Astrocyte (in vitro differentiated cells and primary cell): ENCODE measurements around the gene SH3BP5.

Experiments
- EZH2 ChIP-seq: IDR thresholded peaks from 2 replicates; pipeline ENCODE4 v1.6.1; 2012; ENCODE audit warnings: mild to moderate bottlenecking, low read length, inconsistent platforms; ENCODE audit not compliant: insufficient read depth
- TF ChIP-seq, protein P1 (sequence below): IDR thresholded peaks from 2 replicates; pipeline ENCODE4 v1.5.1; 2011; ENCODE audit warnings: low read depth, mild to moderate bottlenecking, inconsistent platforms, low read length, moderate library complexity; ENCODE audit not compliant: insufficient read depth

DNA sequence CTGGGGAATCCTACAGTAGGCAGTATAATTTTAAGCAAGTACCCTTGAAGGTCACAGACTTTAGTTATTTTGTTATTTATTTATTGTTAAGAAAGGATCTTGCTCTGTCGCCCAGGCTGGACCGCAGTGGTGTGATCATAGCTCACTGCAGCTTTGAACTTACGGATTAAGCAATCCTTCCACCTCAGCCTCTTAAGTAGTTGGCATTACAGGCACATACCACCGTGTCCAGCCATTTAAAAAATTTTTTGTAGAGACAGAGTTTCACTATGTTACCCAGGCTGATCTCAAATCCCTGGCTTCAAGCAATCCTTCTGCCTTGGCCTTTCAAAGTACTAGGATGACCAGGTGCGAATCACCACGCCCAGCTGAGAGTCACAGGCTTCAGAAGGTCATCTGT, 22.1 kb upstream of the SH3BP5 start:
- TF ChIP-seq EZH2, result no peak
- TF ChIP-seq, protein P1, sequence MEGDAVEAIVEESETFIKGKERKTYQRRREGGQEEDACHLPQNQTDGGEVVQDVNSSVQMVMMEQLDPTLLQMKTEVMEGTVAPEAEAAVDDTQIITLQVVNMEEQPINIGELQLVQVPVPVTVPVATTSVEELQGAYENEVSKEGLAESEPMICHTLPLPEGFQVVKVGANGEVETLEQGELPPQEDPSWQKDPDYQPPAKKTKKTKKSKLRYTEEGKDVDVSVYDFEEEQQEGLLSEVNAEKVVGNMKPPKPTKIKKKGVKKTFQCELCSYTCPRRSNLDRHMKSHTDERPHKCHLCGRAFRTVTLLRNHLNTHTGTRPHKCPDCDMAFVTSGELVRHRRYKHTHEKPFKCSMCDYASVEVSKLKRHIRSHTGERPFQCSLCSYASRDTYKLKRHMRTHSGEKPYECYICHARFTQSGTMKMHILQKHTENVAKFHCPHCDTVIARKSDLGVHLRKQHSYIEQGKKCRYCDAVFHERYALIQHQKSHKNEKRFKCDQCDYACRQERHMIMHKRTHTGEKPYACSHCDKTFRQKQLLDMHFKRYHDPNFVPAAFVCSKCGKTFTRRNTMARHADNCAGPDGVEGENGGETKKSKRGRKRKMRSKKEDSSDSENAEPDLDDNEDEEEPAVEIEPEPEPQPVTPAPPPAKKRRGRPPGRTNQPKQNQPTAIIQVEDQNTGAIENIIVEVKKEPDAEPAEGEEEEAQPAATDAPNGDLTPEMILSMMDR, result no peak
